Measurements from ENCODE around the gene CTXND1. TPM values are rescaled to one million over a fixed set of nuclear protein-coding genes. Genes with fewer than 3 reads are reported as not detected.

CTXND1 gene
- total and polyA plus RNA-seq, 2 of the 8 experiments (the other 6 are each of a cell fraction or from before 2014, with no cell fraction given), result 0.03 TPM; not detected in 1

GRCh38 chr15:80194186-80194585 is 57.8 kb downstream of the CTXND1 start:
- Histone ChIP-seq H3K18ac (ENCODE audit: extremely low read depth, low read length) (no peak overlapping the region), H2AFZ (ENCODE audit: low read length) (no peak overlapping the region), H3K27ac (ENCODE audit: low read depth, low read length) (no peak overlapping the region), H3K4me1 (replicated peaks in 1 of 4; ENCODE audit: control insufficient read depth in 3 of 4, insufficient read depth in 4 of 4, low read length in 3 of 4) (peaks cover 0 to 2% (median under 1%) of the 10 kb centered on the region in 4 experiments; a peak in 1 of 7 replicates), H2AK5ac (ENCODE audit: low read depth, low read length) (no peak overlapping the region), H3K79me2 (ENCODE audit: control insufficient read depth in 1 of 2, insufficient read depth in 2 of 2, low read length in 2 of 2) (no peaks in the 10 kb centered on the region), H4K91ac (replicated peaks; ENCODE audit: insufficient read length, low read length) (no peak overlapping the region), H3K36me3 (ENCODE audit: control insufficient read depth in 2 of 4, insufficient read depth in 4 of 4, low read length in 3 of 4) (no peaks in the 10 kb centered on the region), H3K4ac (replicated peaks; ENCODE audit: insufficient read length, low read depth, low read length) (no peak overlapping the region), H4K20me1 (replicated peaks in 1 of 2; ENCODE audit: control insufficient read depth in 1 of 2, insufficient read depth in 2 of 2, low read length in 2 of 2) (no peaks in the 10 kb centered on the region), H3K9me3 (ENCODE audit: insufficient read depth in 2 of 2, low read depth in 1 of 2, low read length in 1 of 2) (no peaks in the 10 kb centered on the region), H4K8ac (ENCODE audit: extremely low read depth, insufficient read depth, low read length) (no peak overlapping the region), H2BK20ac (ENCODE audit: low read length) (no peak overlapping the region), H3K9ac (replicated peaks in 1 of 4; ENCODE audit: extremely low read depth in 1 of 4, low read depth in 3 of 4, low read length in 3 of 4) (no peak overlapping the region), H3K23me2 (ENCODE audit: low read depth, low read length) (no peaks in the 10 kb centered on the region), H3K14ac (ENCODE audit: insufficient read length) (no peak overlapping the region), H2BK12ac (ENCODE audit: low read depth, low read length) (no peak overlapping the region), H3K4me3 (ENCODE audit: extremely low read depth in 1 of 4, insufficient read depth in 2 of 4, low read depth in 3 of 4, low read length in 4 of 4) (no peak overlapping the region), H2BK120ac (replicated peaks; ENCODE audit: low read depth, low read length) (no peak overlapping the region), H3K79me1 (ENCODE audit: low read depth, low read length) (no peaks in the 10 kb centered on the region), H3K23ac (ENCODE audit: insufficient read length) (no peak overlapping the region), H3K27me3 (replicated peaks in 1 of 4; ENCODE audit: control insufficient read depth in 3 of 4, extremely low read depth in 1 of 4, insufficient read depth in 3 of 4, low read length in 3 of 4) (no peaks in the 10 kb centered on the region; a peak in 1 of 7 replicates), H4K5ac (ENCODE audit: insufficient read length, low read depth, low read length) (no peak overlapping the region), H2BK5ac (ENCODE audit: low read depth, low read length) (no peak overlapping the region), H2BK15ac (ENCODE audit: low read length) (no peak overlapping the region; the same call in 1 of the 2 replicates), H3K4me2 (ENCODE audit: insufficient read depth in 1 of 2, low read depth in 2 of 2, low read length in 2 of 2) (no peak overlapping the region), H3K56ac (replicated peaks; ENCODE audit: insufficient read length, low read depth, low read length) (no peak overlapping the region)
- POLR2A ChIA-PET (ENCODE audit: partially characterized antibody), result no interaction called here
- DNase-seq (ENCODE audit: low read depth in 1 of 2, low spot score in 2 of 2) (no peak), FAIRE-seq (no peak)
- CTCF ChIA-PET (ENCODE audit: partially characterized antibody), result no interaction called here
- 92% methylated on average over 1 of the region's 1 CpG; no CpG with 5 or more reads in 1 of the 2 experiments for WGBS, 2 experiments (ENCODE audit: extremely low coverage in 1 of 2, insufficient coverage in 1 of 2, insufficient read length in 1 of 2, insufficient replicate concordance in 2 of 2, low coverage in 1 of 2, low lambda C conversion rate in 2 of 2, missing lambda C conversion rate in 1 of 2)
- no peak for TF ChIP-seq TCF12 (IDR thresholded peaks at IDR 0.05; ENCODE audit: low read depth, low read length)
- TF ChIP-seq EP300 (IDR thresholded peaks at IDR 0.05; ENCODE audit: borderline replicate concordance in 1 of 2, low read depth in 2 of 2, low read length in 2 of 2), result no peak
- no peak for TF ChIP-seq RBBP5 (IDR thresholded peaks at IDR 0.05; ENCODE audit: borderline replicate concordance, low read depth, low read length)
- TF ChIP-seq KDM1A (IDR thresholded peaks at IDR 0.05; ENCODE audit: borderline replicate concordance, low read length), result no peak
- no peak for TF ChIP-seq GABPA (IDR thresholded peaks at IDR 0.05; ENCODE audit: borderline replicate concordance, insufficient read depth, low read length)
- no peak for TF ChIP-seq CTCF (IDR thresholded peaks at IDR 0.05; ENCODE audit: control extremely low read depth in 1 of 3, insufficient read depth in 1 of 3, low read depth in 1 of 3, low read length in 3 of 3)
- no peak for TF ChIP-seq NANOG (IDR thresholded peaks at IDR 0.05; ENCODE audit: insufficient read depth, low read depth, low read length, poor library complexity, severe bottlenecking)
- no peak for TF ChIP-seq SP2 (IDR thresholded peaks at IDR 0.05; ENCODE audit: low read length)
- TF ChIP-seq RFX5 (IDR thresholded peaks at IDR 0.05; ENCODE audit: borderline replicate concordance, low read depth, low read length), result no peak
- no peak for TF ChIP-seq TAF7 (optimal IDR thresholded peaks at IDR 0.05; ENCODE audit: borderline replicate concordance, low read depth, low read length)
- TF ChIP-seq SIRT6 (IDR thresholded peaks at IDR 0.05; ENCODE audit: low read length), result no peak
- TF ChIP-seq POLR2AphosphoS5 (IDR thresholded peaks at IDR 0.05; ENCODE audit: low read depth, low read length), result no peak

Measured in H1 (cell line).